GM12878 (cell line): ENCODE measurements around the gene PDE6G. TPM values are rescaled to one million over a fixed set of nuclear protein-coding genes. Genes with fewer than 3 reads are reported as not detected.

Experiments used
- BCL3 ChIP-seq: IDR thresholded peaks from 2 replicates; pipeline ENCODE4 v1.6.1; 2011; ENCODE audit warnings: borderline replicate concordance, low read depth, mild to moderate bottlenecking, moderate library complexity, low read length; ENCODE audit not compliant: insufficient read depth, poor library complexity, severe bottlenecking
- CBX3 ChIP-seq: fragments of 200-600 bp; sonication (generic); IDR thresholded peaks from 2 replicates; pipeline ENCODE4 v1.6.1; 2016; ENCODE audit warnings: low read depth, borderline replicate concordance
- CHD4 ChIP-seq: fragments of 200-600 bp; sonication (generic); IDR thresholded peaks from 2 replicates; pipeline ENCODE4 v1.6.1; 2016; ENCODE audit warnings: mild to moderate bottlenecking
- E4F1 ChIP-seq: fragments of 450-650 bp; IDR thresholded peaks from 2 replicates; pipeline ENCODE4 v1.6.1; 2018; ENCODE audit warnings: borderline replicate concordance, mild to moderate bottlenecking; ENCODE audit not compliant: partially characterized antibody
- EED ChIP-seq: sonication (generic); IDR thresholded peaks from 2 replicates; pipeline ENCODE4 v1.6.1; 2016; ENCODE audit warnings: antibody characterized with exemption, low read depth
- ESRRA ChIP-seq: IDR thresholded peaks from 2 replicates; pipeline ENCODE4 v1.6.1; 2012; ENCODE audit warnings: mild to moderate bottlenecking, low read length, improper control_type of control experiment
- HDAC6 ChIP-seq: fragments of 200-600 bp; sonication (generic); IDR thresholded peaks from one replicate; pipeline ENCODE4 v1.8.0; 2017; ENCODE audit warnings: antibody characterized with exemption; ENCODE audit not compliant: unreplicated experiment
- NFYA ChIP-seq: IDR thresholded peaks from 2 replicates; pipeline ENCODE4 v1.6.1; 2011; ENCODE audit warnings: low read depth, mild to moderate bottlenecking, low read length, improper control_type of control experiment, borderline replicate concordance
- REST ChIP-seq: IDR thresholded peaks from 2 replicates; pipeline ENCODE4 v1.6.1; 2012; ENCODE audit warnings: mild to moderate bottlenecking, low read depth, low read length
- SKIL ChIP-seq: fragments of 450-650 bp; IDR thresholded peaks from 2 replicates; pipeline ENCODE4 v1.6.1; 2017; ENCODE audit warnings: mild to moderate bottlenecking, low read depth, inconsistent platforms; ENCODE audit not compliant: poor library complexity, severe bottlenecking
- SMAD5 ChIP-seq: IDR thresholded peaks from 2 replicates; pipeline ENCODE4 v1.6.1; 2016; ENCODE audit warnings: antibody characterized with exemption, low read depth
- SPI1 ChIP-seq: IDR thresholded peaks from 2 replicates; pipeline ENCODE4 v1.6.1; 2011; ENCODE audit warnings: low read depth, mild to moderate bottlenecking, low read length, moderate library complexity, borderline replicate concordance; ENCODE audit not compliant: insufficient read depth
- TARDBP ChIP-seq: IDR thresholded peaks from 2 replicates; pipeline ENCODE4 v1.6.1; 2016; ENCODE audit warnings: borderline replicate concordance
- USF2 ChIP-seq: IDR thresholded peaks from 2 replicates; pipeline ENCODE4 v1.6.1; 2011; ENCODE audit warnings: low read depth, low read length, improper control_type of control experiment, borderline replicate concordance
- ZNF24 ChIP-seq: fragments of 450-650 bp; IDR thresholded peaks from 2 replicates; pipeline ENCODE4 v1.6.1; 2017; ENCODE audit warnings: antibody characterized with exemption, mild to moderate bottlenecking
- polyA plus RNA-seq, 11 experiments: library from polyadenylated mRNA; depleted of rRNA in 4 of 11; unstranded in 6 of 11; stranded (reverse) in 5 of 11; fragments of >200 nt; fragmentation: Nextera tagmentation in 4 of 11; fragmentation: Illumina TruSeq in 1 of 11; extraction: Ambion mirVana in 4 of 11; extraction: Trizol in 1 of 11; gene quantifications; 1 replicate in 1 of 11; 2 replicates in 10 of 11; pipeline versions ENCODE4 v1.2.1 to v1.2.3, GENCODE V29; 2011 to 2016; ENCODE audit warnings: inconsistent platforms in 2 of 11, missing spikeins in 2 of 11, low read depth in 1 of 11
- total RNA-seq, 4 experiments: library from RNA; depleted of rRNA in 3 of 4; stranded (reverse); fragments of >200 nt in 3 of 4; fragmentation: Illumina TruSeq in 1 of 4; extraction: Trizol in 1 of 4; gene quantifications; 2 replicates each; pipeline versions ENCODE4 v1.2.1 to v1.2.3, GENCODE V29; 2013 to 2021

The PDE6G gene
- total and polyA plus RNA-seq, 10 of the 15 experiments (the other 5 are each of a cell fraction or from before 2014, with no cell fraction given), result 0.55 to 12.1 (median 4.3) TPM

GRCh38 chr17:81666342-81667191 lies 10.2 kb upstream of the PDE6G start, which contains the start of the genes CCDC137 and OXLD1 (continued):
- peak; percentile 19; the same call in 1 of the 2 replicates for TF ChIP-seq NFYA
- TF ChIP-seq TARDBP, result no peak
- peak; percentile 97 for TF ChIP-seq E4F1
- TF ChIP-seq SPI1, result peak; percentile 91
- TF ChIP-seq USF2, result no peak
- no peak for TF ChIP-seq ZNF24
- TF ChIP-seq CHD4, result no peak
- no peak for TF ChIP-seq REST
- TF ChIP-seq SMAD5, result peak; percentile 94
- TF ChIP-seq HDAC6, result no peak
- TF ChIP-seq EED, result no peak
- no peak for TF ChIP-seq SKIL
- TF ChIP-seq ESRRA, result 0 out of 2 replicates have a peak, but pooled peaks have one; percentile 24
- TF ChIP-seq CBX3, result no peak
- no peak for TF ChIP-seq BCL3
